HG03354 (cell line): ENCODE measurements around the gene IGDCC3.

Experiments
- ATAC-seq: cut with Tn5 transposase; IDR thresholded peaks from one replicate; pipeline ENCODE4 v1.9.1; 2021; ENCODE audit warnings: mild to moderate bottlenecking; ENCODE audit not compliant: unreplicated experiment, poor library complexity, severe bottlenecking

IGDCC3 gene

GRCh38 chr15:65391732-65392131 is 13.9 kb upstream of the IGDCC3 start:
- ATAC-seq: no peak

- no peak for ATAC-seq
These were observed 12.6 kb upstream of the IGDCC3 start for GRCh38 chr15:65390447-65390846.

GRCh38 chr15:65389226-65389625 is 11.4 kb upstream of the IGDCC3 start:
- ATAC-seq: no peak

GRCh38 chr15:65388306-65389080 is 10.7 kb upstream of the IGDCC3 start:
- no peak for ATAC-seq

GRCh38 chr15:65386886-65387285 is 9.1 kb upstream of the IGDCC3 start:
- ATAC-seq: no peak

GRCh38 chr15:65386376-65386775 is 8.6 kb upstream of the IGDCC3 start:
- no peak for ATAC-seq

GRCh38 chr15:65385870-65386258 is 8.1 kb upstream of the IGDCC3 start:
- ATAC-seq: no peak

- peak; percentile 77 for ATAC-seq
These were observed 7.4 kb upstream of the IGDCC3 start for GRCh38 chr15:65384895-65385869.

GRCh38 chr15:65384505-65384894 is 6.7 kb upstream of the IGDCC3 start:
- no peak for ATAC-seq

GRCh38 chr15:65383991-65384390 is 6.2 kb upstream of the IGDCC3 start:
- ATAC-seq: no peak

- ATAC-seq: no peak
These were observed 5.7 kb upstream of the IGDCC3 start for GRCh38 chr15:65383456-65383855.

GRCh38 chr15:65382921-65383320 is 5.1 kb upstream of the IGDCC3 start:
- ATAC-seq: no peak

- ATAC-seq: no peak
These were observed 4.3 kb upstream of the IGDCC3 start for GRCh38 chr15:65382146-65382491.

- ATAC-seq: no peak
These were observed 3.8 kb upstream of the IGDCC3 start for GRCh38 chr15:65381445-65382145.

GRCh38 chr15:65379986-65380385 is 2.2 kb upstream of the IGDCC3 start:
- no peak for ATAC-seq

- ATAC-seq: no peak
These were observed 462 bp downstream of the IGDCC3 start for GRCh38 chr15:65377105-65377975.

GRCh38 chr15:65376767-65377104 is 1.1 kb downstream of the IGDCC3 start:
- ATAC-seq: no peak

- ATAC-seq: no peak
These were observed 1.8 kb downstream of the IGDCC3 start for GRCh38 chr15:65375871-65376607.

- no peak for ATAC-seq
These were observed 2.9 kb downstream of the IGDCC3 start for GRCh38 chr15:65374821-65375401.
